GM20000 (cell line): ENCODE results near the gene TDRKH.
"Not testable (repeated sequence)": the region's sequence is repeated elsewhere in the genome, so short reads cannot be mapped to it uniquely, and the experiment has no call there.

Experiments
- DNase-seq: peaks from one replicate; pipeline ENCODE4 v3.0.0; 2012; ENCODE audit warnings: low spot score
- TF ChIP-seq, protein P1 (sequence below): IDR thresholded peaks from 2 replicates; pipeline ENCODE4 v1.5.1; 2012; ENCODE audit warnings: mild to moderate bottlenecking, control low read depth; ENCODE audit errors: extremely low read depth, missing control alignments

The TDRKH gene

DNA sequence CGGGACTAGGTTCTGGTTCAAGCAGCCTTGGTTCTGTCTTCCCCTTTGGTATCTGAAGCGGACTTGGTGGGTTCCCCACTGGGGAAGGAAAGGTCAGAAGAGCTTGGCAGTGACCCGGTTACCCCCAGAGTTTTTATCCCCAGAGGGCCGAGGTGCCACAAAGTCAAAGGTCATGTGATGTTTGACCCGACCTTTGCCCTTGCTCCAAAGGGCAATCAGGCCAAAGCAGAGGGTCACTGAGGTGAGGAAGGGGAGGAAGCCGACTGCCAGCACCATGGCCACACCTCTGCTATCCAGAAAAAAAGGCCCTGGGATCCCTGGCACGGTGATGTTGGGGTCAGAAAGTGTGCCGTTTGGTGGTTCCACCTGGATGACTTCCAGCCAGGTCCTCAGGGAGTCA, 10.5 kb upstream of the TDRKH start:
- TF ChIP-seq, protein P1, sequence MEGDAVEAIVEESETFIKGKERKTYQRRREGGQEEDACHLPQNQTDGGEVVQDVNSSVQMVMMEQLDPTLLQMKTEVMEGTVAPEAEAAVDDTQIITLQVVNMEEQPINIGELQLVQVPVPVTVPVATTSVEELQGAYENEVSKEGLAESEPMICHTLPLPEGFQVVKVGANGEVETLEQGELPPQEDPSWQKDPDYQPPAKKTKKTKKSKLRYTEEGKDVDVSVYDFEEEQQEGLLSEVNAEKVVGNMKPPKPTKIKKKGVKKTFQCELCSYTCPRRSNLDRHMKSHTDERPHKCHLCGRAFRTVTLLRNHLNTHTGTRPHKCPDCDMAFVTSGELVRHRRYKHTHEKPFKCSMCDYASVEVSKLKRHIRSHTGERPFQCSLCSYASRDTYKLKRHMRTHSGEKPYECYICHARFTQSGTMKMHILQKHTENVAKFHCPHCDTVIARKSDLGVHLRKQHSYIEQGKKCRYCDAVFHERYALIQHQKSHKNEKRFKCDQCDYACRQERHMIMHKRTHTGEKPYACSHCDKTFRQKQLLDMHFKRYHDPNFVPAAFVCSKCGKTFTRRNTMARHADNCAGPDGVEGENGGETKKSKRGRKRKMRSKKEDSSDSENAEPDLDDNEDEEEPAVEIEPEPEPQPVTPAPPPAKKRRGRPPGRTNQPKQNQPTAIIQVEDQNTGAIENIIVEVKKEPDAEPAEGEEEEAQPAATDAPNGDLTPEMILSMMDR: no peak
- DNase-seq: no peak

GRCh38 chr1:151799179-151800022, 9.1 kb upstream of the TDRKH start:
- TF ChIP-seq, protein P1: no peak
- DNase-seq: no peak

GRCh38 chr1:151798571-151798970, 8.3 kb upstream of the TDRKH start:
- DNase-seq: no peak
- TF ChIP-seq, protein P1: no peak

- TF ChIP-seq, protein P1: no peak
- no peak for DNase-seq
Measured at GRCh38 chr1:151790940-151791651, 796 bp upstream of the TDRKH start.

- TF ChIP-seq, protein P1: no peak
- DNase-seq: no peak
Measured at GRCh38 chr1:151787689-151788088, 2.6 kb downstream of the TDRKH start.

GRCh38 chr1:151783796-151784195, 6.5 kb downstream of the TDRKH start:
- TF ChIP-seq, protein P1: no peak
- DNase-seq: no peak

DNA sequence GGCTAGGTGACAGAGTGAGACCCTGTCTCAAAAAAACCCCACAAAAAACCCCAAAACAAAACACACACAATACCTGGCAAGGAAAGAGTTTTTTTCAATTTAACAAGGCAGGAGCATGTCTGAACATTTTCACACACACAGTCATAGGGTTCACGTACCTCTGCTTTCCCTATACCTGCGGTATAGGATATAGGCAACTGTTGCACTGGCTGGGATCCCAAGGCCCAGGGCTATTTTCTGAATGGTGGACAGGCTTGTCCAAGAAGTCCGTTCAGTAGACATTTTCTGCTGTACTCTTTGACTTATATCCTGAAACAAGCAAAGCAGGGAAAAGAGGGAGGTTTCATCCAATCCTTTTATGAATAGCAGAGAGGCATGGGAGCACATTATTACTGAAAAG, 7.6 kb downstream of the TDRKH start:
- DNase-seq: no peak
- TF ChIP-seq, protein P1: no peak

DNA sequence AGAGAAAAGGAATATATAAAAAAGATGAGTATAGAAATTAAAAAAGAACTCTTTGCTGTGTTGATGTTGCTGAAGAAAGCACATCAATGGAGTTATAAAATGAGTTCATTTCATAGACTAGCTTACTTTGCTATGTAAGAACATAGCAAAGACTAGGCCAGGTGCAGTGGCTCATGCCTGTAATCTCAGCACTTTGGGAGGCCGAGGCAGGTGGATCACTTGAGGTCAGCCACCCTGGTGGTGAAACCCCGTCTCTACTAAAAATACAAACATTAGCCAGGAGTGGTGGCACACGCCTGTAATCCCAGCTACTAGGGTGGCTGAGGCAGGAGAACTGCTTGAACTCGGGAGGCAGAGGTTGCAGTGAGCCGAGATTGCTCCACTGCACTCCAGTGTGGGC, 8.3 kb downstream of the TDRKH start:
- not testable (repeated sequence) for DNase-seq

GRCh38 chr1:151780736-151781135, 9.6 kb downstream of the TDRKH start:
- not testable (repeated sequence) for DNase-seq
